Urinary bladder (tissue), 4 donors: ENCODE measurements around the gene PCDHAC2. TPM values are rescaled to one million over a fixed set of nuclear protein-coding genes. Genes with fewer than 3 reads are reported as not detected.

ENCODE experiments used
- DNase-seq: peaks from one replicate; pipeline ENCODE4 v3.0.0-alpha.2; 2015; ENCODE audit errors: extremely low spot score
- H3K27ac ChIP-seq: one replicate; pipeline ENCODE4 v1.5.1; 2013; ENCODE audit warnings: low read depth, mild to moderate bottlenecking, moderate library complexity
- H3K36me3 ChIP-seq: one replicate; pipeline ENCODE4 v1.6.1; 2013; ENCODE audit warnings: mild to moderate bottlenecking, moderate library complexity; ENCODE audit not compliant: insufficient read depth
- H3K4me1 ChIP-seq: one replicate; pipeline ENCODE4 v1.6.1; 2013; ENCODE audit warnings: mild to moderate bottlenecking, moderate library complexity; ENCODE audit not compliant: insufficient read depth
- H3K4me3 ChIP-seq: one replicate; pipeline ENCODE4 v1.5.1; 2013; ENCODE audit warnings: low read depth, low read length
- WGBS: extraction: QIAGEN DNeasy Blood & Tissue Kit; methylation state at CpG from one replicate; pipeline ENCODE4 v1.1.7; 2013; 5-methylcytosine and 5-hydroxymethylcytosine counted together
- polyA plus RNA-seq: library from polyadenylated mRNA; stranded (reverse); fragments of 200-250 nt; gene quantifications from one replicate; pipeline ENCODE4 v1.2.3, GENCODE V29; 2013
- small RNA-seq: library from RNA; depleted of rRNA; stranded (forward); fragments of <200 nt; gene quantifications from one replicate; pipeline ENCODE3, GENCODE V24; 2014
- total RNA-seq: library from RNA; depleted of rRNA; stranded (reverse); fragments of >200 nt; gene quantifications from one replicate; pipeline ENCODE4 v1.2.3, GENCODE V29; 2014
- donor health status: healthy with polysubstance abuse.
- donor health status: healthy.

The PCDHAC2 gene
- total and polyA plus RNA-seq, 2 donors = 0.67 to 3.0 TPM

GRCh38 chr5:140998921-140999410 lies 32.7 kb downstream of the PCDHAC2 start:
- no peaks in the 10 kb centered on the region for H3K4me1 ChIP-seq
- H3K4me3 ChIP-seq = no peak overlapping the region
- no peak for DNase-seq
- 71% methylated on average over 2 of the region's 2 CpGs for WGBS
- H3K27ac ChIP-seq = no peak overlapping the region
- no peaks in the 10 kb centered on the region for H3K36me3 ChIP-seq

GRCh38 chr5:141001446-141001843 lies 35.2 kb downstream of the PCDHAC2 start:
- H3K4me3 ChIP-seq = peak overlapping the region; percentile 39
- 4% methylated on average over 9 of the region's 9 CpGs for WGBS

GRCh38 chr5:141001844-141002604 lies 35.7 kb downstream of the PCDHAC2 start:
- WGBS = 1% methylated on average over 19 of the region's 19 CpGs
- H3K27ac ChIP-seq = no peak overlapping the region
- H3K4me1 ChIP-seq = no peaks in the 10 kb centered on the region
- peak overlapping the region; percentile 39 for H3K4me3 ChIP-seq
- no peaks in the 10 kb centered on the region for H3K36me3 ChIP-seq
- no peak for DNase-seq

More at GRCh38 chr5:141001446-141001843, 35.2 kb downstream of the PCDHAC2 start:
- Histone ChIP-seq H3K27ac (peak overlapping the region; percentile 30), H3K36me3 (no peaks in the 10 kb centered on the region), H3K4me1 (no peaks in the 10 kb centered on the region)
- DNase-seq = no peak

GRCh38 chr5:141002605-141002965 lies 36.3 kb downstream of the PCDHAC2 start:
- no peak for DNase-seq
- Histone ChIP-seq H3K4me1 (no peaks in the 10 kb centered on the region), H3K4me3 (no peak overlapping the region), H3K27ac (no peak overlapping the region), H3K36me3 (no peaks in the 10 kb centered on the region)
- WGBS = 48% methylated on average over 3 of the region's 3 CpGs

- no peak for DNase-seq
- WGBS = 93% methylated on average over 3 of the region's 3 CpGs
- Histone ChIP-seq H3K27ac (no peak overlapping the region), H3K4me3 (no peak overlapping the region), H3K4me1 (no peaks in the 10 kb centered on the region), H3K36me3 (no peaks in the 10 kb centered on the region)
Measured at GRCh38 chr5:141003031-141003430, 36.8 kb downstream of the PCDHAC2 start.

- DNase-seq = no peak
- Histone ChIP-seq H3K4me3 (no peak overlapping the region), H3K4me1 (no peaks in the 10 kb centered on the region), H3K36me3 (no peaks in the 10 kb centered on the region), H3K27ac (peak overlapping the region; percentile 15)
- 36% methylated on average over 4 of the region's 4 CpGs for WGBS
Measured at GRCh38 chr5:141003791-141004611, 37.7 kb downstream of the PCDHAC2 start.

- Histone ChIP-seq H3K4me1 (no peaks in the 10 kb centered on the region), H3K4me3 (no peak overlapping the region), H3K36me3 (no peaks in the 10 kb centered on the region), H3K27ac (no peak overlapping the region)
- no peak for DNase-seq
Measured at GRCh38 chr5:141007791-141008190, 41.5 kb downstream of the PCDHAC2 start.

- no peaks in the 10 kb centered on the region for H3K4me1 ChIP-seq
- H3K27ac ChIP-seq = no peak overlapping the region
- 40% methylated on average over 12 of the region's 12 CpGs for WGBS
- no peak overlapping the region for H3K4me3 ChIP-seq
- no peaks in the 10 kb centered on the region for H3K36me3 ChIP-seq
- DNase-seq = no peak
Measured at GRCh38 chr5:141010047-141010793, 43.9 kb downstream of the PCDHAC2 start.

- Histone ChIP-seq H3K4me1 (no peaks in the 10 kb centered on the region), H3K27ac (no peak overlapping the region), H3K4me3 (no peak overlapping the region), H3K36me3 (no peaks in the 10 kb centered on the region)
- no peak for DNase-seq
Measured at GRCh38 chr5:141017943-141018342, 51.7 kb downstream of the PCDHAC2 start.

Small RNAs within 50 kb of the gene (small RNA-seq; reads per million reads assigned to genes)
- gene AC010223.1 = not detected

Other genes starting within 250 kb of the PCDHAC2 start
- gene PCDHA1, start 180.3 kb upstream of the PCDHAC2 start, total RNA-seq = 0.21 TPM
- gene PCDHA1, start 180.3 kb upstream of the PCDHAC2 start, polyA plus RNA-seq = 0.03 TPM
- gene PCDHA2, start 171.6 kb upstream of the PCDHAC2 start, total RNA-seq = 0.37 TPM
- 0.08 TPM for gene PCDHA2, start 171.6 kb upstream of the PCDHAC2 start, polyA plus RNA-seq
- gene PCDHA3, start 165.4 kb upstream of the PCDHAC2 start, total RNA-seq = 0.63 TPM
- gene PCDHA3, start 165.4 kb upstream of the PCDHAC2 start, polyA plus RNA-seq = 0.41 TPM
- 1.1 TPM for gene PCDHA4, start 159.4 kb upstream of the PCDHAC2 start, total RNA-seq
- gene PCDHA4, start 159.4 kb upstream of the PCDHAC2 start, polyA plus RNA-seq = 0.28 TPM
- gene PCDHA5, start 144.9 kb upstream of the PCDHAC2 start, total RNA-seq = 0.69 TPM
- 0.05 TPM for gene PCDHA5, start 144.9 kb upstream of the PCDHAC2 start, polyA plus RNA-seq
- gene PCDHA6, start 138.5 kb upstream of the PCDHAC2 start, total RNA-seq = 0.95 TPM
- gene PCDHA6, start 138.5 kb upstream of the PCDHAC2 start, polyA plus RNA-seq = 0.22 TPM
- gene PCDHA7, start 132.2 kb upstream of the PCDHAC2 start, total RNA-seq = 0.26 TPM
- gene PCDHA7, start 132.2 kb upstream of the PCDHAC2 start, polyA plus RNA-seq = 0.14 TPM
- gene PCDHA8, start 125.3 kb upstream of the PCDHAC2 start, total RNA-seq = 0.21 TPM
- gene PCDHA8, start 125.3 kb upstream of the PCDHAC2 start, polyA plus RNA-seq = 0.06 TPM
- 0.90 TPM for gene PCDHA9, start 118.1 kb upstream of the PCDHAC2 start, total RNA-seq
- gene PCDHA9, start 118.1 kb upstream of the PCDHAC2 start, polyA plus RNA-seq = 0.03 TPM
- gene PCDHA10, start 110.6 kb upstream of the PCDHAC2 start, total RNA-seq = 1.1 TPM
- 0.13 TPM for gene PCDHA10, start 110.6 kb upstream of the PCDHAC2 start, polyA plus RNA-seq
- gene PCDHA11, start 97.5 kb upstream of the PCDHAC2 start, total RNA-seq = 1.6 TPM
- gene PCDHA11, start 97.5 kb upstream of the PCDHAC2 start, polyA plus RNA-seq = 0.06 TPM
- 0.90 TPM for gene PCDHA12, start 91.2 kb upstream of the PCDHAC2 start, total RNA-seq
- gene PCDHA12, start 91.2 kb upstream of the PCDHAC2 start, polyA plus RNA-seq = 0.03 TPM
- 0.74 TPM for gene PCDHA13, start 84.4 kb upstream of the PCDHAC2 start, total RNA-seq
- 0.18 TPM for gene PCDHA13, start 84.4 kb upstream of the PCDHAC2 start, polyA plus RNA-seq
- 1.5 TPM for gene PCDHAC1, start 40.2 kb upstream of the PCDHAC2 start, total RNA-seq
- gene PCDHAC1, start 40.2 kb upstream of the PCDHAC2 start, polyA plus RNA-seq = 0.13 TPM
- 0.16 TPM for gene PCDHB1, start 84.9 kb downstream of the PCDHAC2 start, total RNA-seq
- gene PCDHB1, start 84.9 kb downstream of the PCDHAC2 start, polyA plus RNA-seq = 0.01 TPM
- gene PCDHB2, start 128.1 kb downstream of the PCDHAC2 start, total RNA-seq = 3.4 TPM
- gene PCDHB2, start 128.1 kb downstream of the PCDHAC2 start, polyA plus RNA-seq = 3.4 TPM
- gene PCDHB3, start 134.0 kb downstream of the PCDHAC2 start, total RNA-seq = 4.6 TPM
- gene PCDHB3, start 134.0 kb downstream of the PCDHAC2 start, polyA plus RNA-seq = 1.3 TPM
- 3.8 TPM for gene PCDHB4, start 155.3 kb downstream of the PCDHAC2 start, total RNA-seq
- 6.2 TPM for gene PCDHB4, start 155.3 kb downstream of the PCDHAC2 start, polyA plus RNA-seq
- gene PCDHB5, start 168.7 kb downstream of the PCDHAC2 start, total RNA-seq = 7.0 TPM
- 9.0 TPM for gene PCDHB5, start 168.7 kb downstream of the PCDHAC2 start, polyA plus RNA-seq
- 1.1 TPM for gene PCDHB6, start 183.6 kb downstream of the PCDHAC2 start, total RNA-seq
- gene PCDHB6, start 183.6 kb downstream of the PCDHAC2 start, polyA plus RNA-seq = 1.1 TPM
- 3.2 TPM for gene PCDHB7, start 206.2 kb downstream of the PCDHAC2 start, total RNA-seq
- gene PCDHB7, start 206.2 kb downstream of the PCDHAC2 start, polyA plus RNA-seq = 2.6 TPM
- 1.6 TPM for gene PCDHB8, start 211.3 kb downstream of the PCDHAC2 start, total RNA-seq
- 1.0 TPM for gene PCDHB8, start 211.3 kb downstream of the PCDHAC2 start, polyA plus RNA-seq
- 3.3 TPM for gene PCDHB16, start 215.9 kb downstream of the PCDHAC2 start, total RNA-seq
- 2.4 TPM for gene PCDHB16, start 215.9 kb downstream of the PCDHAC2 start, polyA plus RNA-seq
- 2.4 TPM for gene PCDHB9, start 220.7 kb downstream of the PCDHAC2 start, total RNA-seq
- gene PCDHB9, start 220.7 kb downstream of the PCDHAC2 start, polyA plus RNA-seq = 1.2 TPM
- gene PCDHB10, start 225.9 kb downstream of the PCDHAC2 start, total RNA-seq = 5.0 TPM
- 5.1 TPM for gene PCDHB10, start 225.9 kb downstream of the PCDHAC2 start, polyA plus RNA-seq
- 7.3 TPM for gene PCDHB11, start 233.2 kb downstream of the PCDHAC2 start, total RNA-seq
- gene PCDHB11, start 233.2 kb downstream of the PCDHAC2 start, polyA plus RNA-seq = 2.8 TPM
- 6.9 TPM for gene PCDHB12, start 242.2 kb downstream of the PCDHAC2 start, total RNA-seq
- gene PCDHB12, start 242.2 kb downstream of the PCDHAC2 start, polyA plus RNA-seq = 3.4 TPM
- gene PCDHB13, start 247.4 kb downstream of the PCDHAC2 start, total RNA-seq = 5.9 TPM
- gene PCDHB13, start 247.4 kb downstream of the PCDHAC2 start, polyA plus RNA-seq = 2.5 TPM